ENCODE data around the gene BTBD16. TPM values are rescaled to one million over a fixed set of nuclear protein-coding genes. Genes with fewer than 3 reads are reported as not detected.

BTBD16 gene
- polyA plus RNA-seq, 3 donors: not detected

- WGBS (ENCODE audit: insufficient coverage): 38% methylated on average over 5 of the region's 9 CpGs
- TF ChIP-seq CTCF (IDR thresholded peaks at IDR 0.05): no peak
- no peak overlapping the region for H2AFZ ChIP-seq (ENCODE audit: insufficient read depth, low read depth, low read length, poor library complexity, severe bottlenecking)
These were observed 45.8 kb upstream of the BTBD16 start for GRCh38 chr10:122225330-122225729.

GRCh38 chr10:122227754-122228153 lies 43.3 kb upstream of the BTBD16 start:
- Histone ChIP-seq H3K79me2 (ENCODE audit: insufficient read depth, low read length) (no peaks in the 10 kb centered on the region), H2AFZ (ENCODE audit: insufficient read depth, low read depth, low read length, poor library complexity, severe bottlenecking) (no peak overlapping the region), H3K36me3 (replicated peaks in 1 of 2; ENCODE audit: control insufficient read depth in 1 of 2, insufficient read depth in 2 of 2, low read length in 2 of 2) (no peaks in the 10 kb centered on the region), H3K27me3 (ENCODE audit: control insufficient read depth in 2 of 2, insufficient read depth in 2 of 2, low read length in 2 of 2) (no peaks in the 10 kb centered on the region), H4K20me1 (ENCODE audit: insufficient read depth, low read length) (no peaks in the 10 kb centered on the region), H3K4me3 (replicated peaks in 1 of 3; ENCODE audit: low read depth in 2 of 3, low read length in 3 of 3) (no peak overlapping the region), H3K4me1 (ENCODE audit: control insufficient read depth in 1 of 2, insufficient read depth in 2 of 2, low read length in 2 of 2) (no peaks in the 10 kb centered on the region), H3K9ac (ENCODE audit: insufficient read depth, low read length, poor library complexity, severe bottlenecking) (no peak overlapping the region), H3K4me2 (replicated peaks; ENCODE audit: extremely low read depth, low read length, poor library complexity, severe bottlenecking) (no peak overlapping the region), H3K9me3 (replicated peaks in 1 of 2; ENCODE audit: control insufficient read depth in 1 of 2, insufficient read depth in 1 of 2, low read length in 2 of 2) (no peaks in the 10 kb centered on the region), H3K27ac (ENCODE audit: low read depth in 1 of 2, low read length in 2 of 2) (no peak overlapping the region)
- intact Hi-C loops (cut with micrococcal nuclease): no loop called here
- Mint-ChIP-seq H3K27ac (no peak overlapping the region), H3K36me3 (no peaks in the 10 kb centered on the region), H3K4me1 (no peaks in the 10 kb centered on the region), H3K9me3 (peaks cover 0 to 4% (median 0%) of the 10 kb centered on the region in 7 donors), H3K27me3 (ENCODE audit: low read depth in 3 of 3) (peaks cover 3 to 18% (median 3%) of the 10 kb centered on the region in 3 donors), H3K4me3 (no peak overlapping the region)
- TF ChIP-seq CTCF (IDR thresholded peaks at IDR 0.05): no peak
- no peak for DNase-seq
- WGBS (ENCODE audit: insufficient coverage): 60% methylated on average over 1 of the region's 4 CpGs

More at GRCh38 chr10:122225330-122225729, 45.8 kb upstream of the BTBD16 start:
- Histone ChIP-seq H3K79me2 (ENCODE audit: insufficient read depth, low read length) (no peaks in the 10 kb centered on the region), H3K36me3 (replicated peaks in 1 of 2; ENCODE audit: control insufficient read depth in 1 of 2, insufficient read depth in 2 of 2, low read length in 2 of 2) (no peaks in the 10 kb centered on the region), H3K4me2 (replicated peaks; ENCODE audit: extremely low read depth, low read length, poor library complexity, severe bottlenecking) (no peak overlapping the region), H3K27me3 (ENCODE audit: control insufficient read depth in 2 of 2, insufficient read depth in 2 of 2, low read length in 2 of 2) (no peaks in the 10 kb centered on the region), H3K9me3 (replicated peaks in 1 of 2; ENCODE audit: control insufficient read depth in 1 of 2, insufficient read depth in 1 of 2, low read length in 2 of 2) (no peaks in the 10 kb centered on the region), H3K27ac (ENCODE audit: low read depth in 1 of 2, low read length in 2 of 2) (no peak overlapping the region), H3K9ac (ENCODE audit: insufficient read depth, low read length, poor library complexity, severe bottlenecking) (no peak overlapping the region), H4K20me1 (ENCODE audit: insufficient read depth, low read length) (no peaks in the 10 kb centered on the region), H3K4me1 (ENCODE audit: control insufficient read depth in 1 of 2, insufficient read depth in 2 of 2, low read length in 2 of 2) (no peaks in the 10 kb centered on the region), H3K4me3 (replicated peaks in 1 of 3; ENCODE audit: low read depth in 2 of 3, low read length in 3 of 3) (no peak overlapping the region)
- Mint-ChIP-seq H3K36me3 (no peaks in the 10 kb centered on the region), H3K27me3 (ENCODE audit: low read depth in 3 of 3) (peaks cover 3 to 22% (median 5%) of the 10 kb centered on the region in 3 donors), H3K4me1 (no peaks in the 10 kb centered on the region), H3K27ac (no peak overlapping the region), H3K4me3 (no peak overlapping the region), H3K9me3 (peaks cover 0 to 4% (median 0%) of the 10 kb centered on the region in 7 donors)
- DNase-seq: no peak
- intact Hi-C loops (cut with micrococcal nuclease): no loop called here
